Right lobe of liver (tissue), 6 donors: ENCODE measurements around the gene CYSTM1. TPM values are rescaled to one million over a fixed set of nuclear protein-coding genes. Genes with fewer than 3 reads are reported as not detected.
A peak's percentile ranks its signal among the peaks of the same experiment; 100 is the strongest.

ENCODE experiments used
- ATAC-seq, 4 donors: fragments of 200-7000 bp; cut with Tn5 transposase; one replicate each; pipeline ENCODE4 v1.9.1; 2020; ENCODE audit warnings: mild to moderate bottlenecking in 4 of 4, moderate library complexity in 4 of 4
- DNase-seq, 3 donors: peaks; one replicate each; pipeline ENCODE4 v3.0.0-alpha.2; 2020
- H3K27ac ChIP-seq, 3 donors: fragments of 200-600 bp; one replicate each; pipeline ENCODE4 v1.8.0; 2022
- H3K27me3 ChIP-seq, 2 donors: fragments of 200-600 bp; one replicate each; pipeline ENCODE4 v1.8.0; 2022
- H3K36me3 ChIP-seq, 4 donors: fragments of 200-600 bp; sonication (generic) in 1 of 4; one replicate each; pipeline versions ENCODE4 v1.5.1 to v1.8.0; 2017 to 2022; ENCODE audit warnings: control low read depth in 1 of 4
- H3K4me1 ChIP-seq, 4 donors: fragments of 200-600 bp; sonication (generic) in 1 of 4; one replicate each; pipeline versions ENCODE4 v1.5.1 to v1.8.0; 2017 to 2022; ENCODE audit warnings: control low read depth in 1 of 4
- H3K4me3 ChIP-seq, 3 donors: fragments of 200-600 bp; one replicate each; pipeline ENCODE4 v1.8.0; 2022
- H3K9me3 ChIP-seq, 4 donors: fragments of 200-600 bp; sonication (generic) in 1 of 4; one replicate each; pipeline versions ENCODE4 v1.5.1 to v1.8.0; 2017 to 2022; ENCODE audit warnings: control low read depth in 1 of 4
- CTCF ChIP-seq, 4 donors: fragments of 200-600 bp in 3 of 4; fragments of 450-650 bp in 1 of 4; IDR thresholded peaks; one replicate each; pipeline versions ENCODE4 v1.5.1 to v1.8.0; 2016 to 2022; ENCODE audit warnings: antibody characterized with exemption in 4 of 4, mild to moderate bottlenecking in 2 of 4
- POLR2A ChIP-seq: fragments of 450-650 bp; IDR thresholded peaks from one replicate; pipeline ENCODE4 v1.6.1; 2017; ENCODE audit warnings: antibody characterized with exemption, mild to moderate bottlenecking
- WGBS: methylation state at CpG from one replicate; pipeline ENCODE4 v1.1.6; 2018; ENCODE audit warnings: low coverage, low lambda C conversion rate; ENCODE audit not compliant: insufficient coverage; ENCODE audit errors: missing lambda C conversion rate; 5-methylcytosine and 5-hydroxymethylcytosine counted together
- intact Hi-C, 2 donors: fragments of 100-400 bp; cut with DNase I; formaldehyde crosslinking; loops; one replicate each; pipeline versions ENCODE4 v1.11.2 to v1.14.1; 2022
- total RNA-seq, 6 experiments: library from RNA; depleted of rRNA in 2 of 6; stranded (reverse); fragments of >200 nt in 2 of 6; fragmentation: NEBNext Ultra II Directional in 3 of 6; extraction: Animal tissue kit (Norgen Biotek cat#: 25700) in 3 of 6; gene quantifications; one replicate each; pipeline versions ENCODE4 v1.1.0 to v1.2.4, GENCODE V29; 2016 to 2023
- donor health status: DM: no; HTN: yes; CAD: no.
- donor health status: DM: no; HTN: no; CAD: no.
- donor health status: DM: no; HTN: no; CAD: no.
- donor health status: DM: no; HTN: yes; CAD: no.
- donor health status: DM: no; HTN: yes; CAD: no.

Gene CYSTM1
- total RNA-seq, 6 experiments from 2014 or later = 15.5 to 78.0 (median 29.8) TPM

GRCh38 chr5:140267559-140268018 is 92.6 kb downstream of the CYSTM1 start:
- H3K27me3 ChIP-seq = no peaks in the 10 kb centered on the region
- DNase-seq = no peak
- WGBS = 46% methylated on average over 9 of the region's 9 CpGs
- TF ChIP-seq CTCF (IDR thresholded peaks at IDR 0.05) (no peak), POLR2A (no peak)
- no peaks in the 10 kb centered on the region for H3K36me3 ChIP-seq
- no peak overlapping the region for H3K27ac ChIP-seq
- H3K4me3 ChIP-seq = no peak overlapping the region
- intact Hi-C loops = no loop called here
- no peaks in the 10 kb centered on the region for H3K9me3 ChIP-seq
- peaks cover 0 to 12% (median 5%) of the 10 kb centered on the region in 4 donors for H3K4me1 ChIP-seq
- peak in 3 of 4 donors; percentile 12 to 50 (median 30) for ATAC-seq

- H3K27ac ChIP-seq = no peak overlapping the region
- no peak for DNase-seq
- H3K4me1 ChIP-seq = peaks cover 0 to 12% (median 5%) of the 10 kb centered on the region in 4 donors
- no peaks in the 10 kb centered on the region for H3K36me3 ChIP-seq
- H3K4me3 ChIP-seq = no peak overlapping the region
- TF ChIP-seq POLR2A (no peak), CTCF (IDR thresholded peaks at IDR 0.05) (no peak)
- H3K27me3 ChIP-seq = no peaks in the 10 kb centered on the region
- ATAC-seq = no peak
- intact Hi-C loops = no loop called here
- no peaks in the 10 kb centered on the region for H3K9me3 ChIP-seq
Observed at GRCh38 chr5:140270008-140270407, 95.0 kb downstream of the CYSTM1 start.

- DNase-seq (no peak), ATAC-seq (peak; percentile 33 to 70 (median 64))
- no peak overlapping the region for H3K4me3 ChIP-seq
- H3K9me3 ChIP-seq = no peaks in the 10 kb centered on the region
- H3K27ac ChIP-seq = no peak overlapping the region
- intact Hi-C loops = no loop called here
- H3K4me1 ChIP-seq = no peaks in the 10 kb centered on the region
- H3K27me3 ChIP-seq = no peaks in the 10 kb centered on the region
- no peaks in the 10 kb centered on the region for H3K36me3 ChIP-seq
- no peak for TF ChIP-seq CTCF (IDR thresholded peaks at IDR 0.05)
- TF ChIP-seq POLR2A = no peak
- WGBS = 56% methylated on average over 6 of the region's 6 CpGs
Observed at GRCh38 chr5:140273401-140273877, 98.5 kb downstream of the CYSTM1 start.

GRCh38 chr5:140275837-140276236 is 100.8 kb downstream of the CYSTM1 start:
- DNase-seq (no peak), ATAC-seq (no peak)
- TF ChIP-seq POLR2A (no peak), CTCF (IDR thresholded peaks at IDR 0.05) (no peak)
- Histone ChIP-seq H3K4me1 (no peaks in the 10 kb centered on the region), H3K36me3 (peaks cover 0 to 4% (median 0%) of the 10 kb centered on the region in 4 donors), H3K27ac (no peak overlapping the region), H3K9me3 (no peaks in the 10 kb centered on the region), H3K27me3 (no peaks in the 10 kb centered on the region), H3K4me3 (no peak overlapping the region)
- intact Hi-C loops = no loop called here

- ATAC-seq = no peak
- no peak overlapping the region for H3K27ac ChIP-seq
- 96% methylated on average over 2 of the region's 2 CpGs for WGBS
- no peak for DNase-seq
- no peak overlapping the region for H3K4me3 ChIP-seq
- no peaks in the 10 kb centered on the region for H3K9me3 ChIP-seq
- H3K36me3 ChIP-seq = peaks cover 0 to 9% (median 0%) of the 10 kb centered on the region in 4 donors
- intact Hi-C loops = no loop called here
- H3K27me3 ChIP-seq = no peaks in the 10 kb centered on the region
- H3K4me1 ChIP-seq = no peaks in the 10 kb centered on the region
- no peak for TF ChIP-seq CTCF (IDR thresholded peaks at IDR 0.05)
- TF ChIP-seq POLR2A = no peak
Observed at GRCh38 chr5:140282266-140282665, 107.3 kb downstream of the CYSTM1 start.
